H9 (cell line): Measurements from ENCODE around the gene GRK3. TPM values are rescaled to one million over a fixed set of nuclear protein-coding genes. Genes with fewer than 3 reads are reported as not detected.

Source experiments
- DNase-seq: peaks from one replicate; pipeline ENCODE4 v3.0.0-alpha.2; 2017
- H2AFZ ChIP-seq: one replicate; pipeline ENCODE4 v1.6.1; 2013; ENCODE audit warnings: mild to moderate bottlenecking, low read length, control low read depth, moderate library complexity
- H2AK5ac ChIP-seq: 2 replicates; pipeline ENCODE4 v1.6.1; 2013; ENCODE audit warnings: low read length, control low read depth, mixed read lengths; ENCODE audit not compliant: insufficient read length
- H2BK120ac ChIP-seq: one replicate; pipeline ENCODE4 v1.6.1; 2013; ENCODE audit warnings: low read depth, mild to moderate bottlenecking, low read length, control low read depth, inconsistent platforms; ENCODE audit not compliant: poor library complexity, severe bottlenecking
- H2BK12ac ChIP-seq: 2 replicates; pipeline ENCODE4 v1.6.1; 2013; ENCODE audit warnings: low read length, control low read depth, mixed read lengths, low read depth; ENCODE audit not compliant: insufficient read length
- H2BK15ac ChIP-seq: 2 replicates; pipeline ENCODE4 v1.6.1; 2013; ENCODE audit warnings: low read depth, low read length, control low read depth
- H2BK20ac ChIP-seq: one replicate; pipeline ENCODE4 v1.6.1; 2013; ENCODE audit warnings: low read depth, mild to moderate bottlenecking, low read length, control low read depth, inconsistent platforms; ENCODE audit not compliant: poor library complexity, severe bottlenecking
- H2BK5ac ChIP-seq: 2 replicates; pipeline ENCODE4 v1.6.1; 2013; ENCODE audit warnings: low read length, control low read depth, mixed read lengths; ENCODE audit not compliant: insufficient read length
- H3K14ac ChIP-seq: 2 replicates; pipeline ENCODE4 v1.6.1; 2013; ENCODE audit warnings: low read length, control low read depth; ENCODE audit not compliant: insufficient read depth
- H3K18ac ChIP-seq: 2 replicates; pipeline ENCODE4 v1.6.1; 2013; ENCODE audit warnings: low read depth, mild to moderate bottlenecking, mixed read lengths, low read length, control low read depth; ENCODE audit not compliant: insufficient read length
- H3K23ac ChIP-seq: 2 replicates; pipeline ENCODE4 v1.6.1; 2013; ENCODE audit warnings: low read length, control low read depth, mixed read lengths, low read depth; ENCODE audit not compliant: insufficient read length
- H3K23me2 ChIP-seq: 2 replicates; pipeline ENCODE4 v1.6.1; 2013; ENCODE audit warnings: low read depth, mild to moderate bottlenecking, mixed read lengths, low read length, control low read depth; ENCODE audit not compliant: insufficient read length, poor library complexity, severe bottlenecking
- H3K27ac ChIP-seq: 2 replicates; pipeline ENCODE4 v1.5.1; 2013; ENCODE audit warnings: low read length, control low read depth, mixed read lengths, low read depth; ENCODE audit not compliant: insufficient read length
- H3K27me3 ChIP-seq: 2 replicates; pipeline ENCODE4 v1.6.1; 2013; ENCODE audit warnings: low read length, control low read depth, inconsistent platforms; ENCODE audit not compliant: insufficient read depth
- H3K4ac ChIP-seq: 2 replicates; pipeline ENCODE4 v1.6.1; 2013; ENCODE audit warnings: low read depth, mild to moderate bottlenecking, control low read depth, inconsistent platforms, low read length, moderate library complexity
- H3K4me1 ChIP-seq: 2 replicates; pipeline ENCODE4 v1.6.1; 2013; ENCODE audit warnings: low read length, control low read depth, inconsistent platforms; ENCODE audit not compliant: insufficient read depth
- H3K4me2 ChIP-seq: 2 replicates; pipeline ENCODE4 v1.6.1; 2013; ENCODE audit warnings: low read length, control low read depth, mixed read lengths; ENCODE audit not compliant: insufficient read length, insufficient read depth
- H3K56ac ChIP-seq: 2 replicates; pipeline ENCODE4 v1.6.1; 2013; ENCODE audit warnings: low read depth, mild to moderate bottlenecking, mixed read lengths, low read length, control low read depth; ENCODE audit not compliant: insufficient read length
- H3K79me1 ChIP-seq: 2 replicates; pipeline ENCODE4 v1.6.1; 2013; ENCODE audit warnings: low read depth, mild to moderate bottlenecking, moderate library complexity, low read length, control low read depth, inconsistent platforms; ENCODE audit not compliant: insufficient read depth, poor library complexity, severe bottlenecking
- H3K79me2 ChIP-seq: 2 replicates; pipeline ENCODE4 v1.6.1; 2013; ENCODE audit warnings: low read length, control low read depth, inconsistent platforms; ENCODE audit not compliant: insufficient read depth
- H3K9ac ChIP-seq: 2 replicates; pipeline ENCODE4 v1.6.1; 2013; ENCODE audit warnings: low read length, control low read depth, mixed read lengths; ENCODE audit not compliant: insufficient read length; ENCODE audit errors: extremely low read depth
- H3K9me3 ChIP-seq: one replicate; pipeline ENCODE4 v1.6.1; 2013; ENCODE audit warnings: low read depth, low read length, inconsistent platforms; ENCODE audit not compliant: control insufficient read depth
- H3T11ph ChIP-seq: one replicate; pipeline ENCODE4 v1.6.1; 2013; ENCODE audit warnings: mild to moderate bottlenecking, low read length, control low read depth, inconsistent platforms
- H4K20me1 ChIP-seq: one replicate; pipeline ENCODE4 v1.6.1; 2013; ENCODE audit not compliant: control insufficient read depth, insufficient read length, insufficient read depth
- H4K5ac ChIP-seq: 2 replicates; pipeline ENCODE4 v1.6.1; 2013; ENCODE audit warnings: low read depth, mild to moderate bottlenecking, mixed read lengths, low read length, control low read depth; ENCODE audit not compliant: insufficient read length
- H4K8ac ChIP-seq: replicated peaks from 2 replicates; pipeline ENCODE4 v1.6.1; 2013; ENCODE audit warnings: low read length, control low read depth, mixed read lengths, low read depth; ENCODE audit not compliant: insufficient read length
- H4K91ac ChIP-seq: 2 replicates; pipeline ENCODE4 v1.6.1; 2013; ENCODE audit warnings: low read depth, mild to moderate bottlenecking, moderate library complexity, mixed read lengths, low read length, control low read depth; ENCODE audit not compliant: insufficient read length
- H3K27ac Mint-ChIP-seq, 3 experiments: 2 replicates in 2 of 3; 3 replicates in 1 of 3; pipeline ENCODE4 v1.8.0; 2020 to 2021; ENCODE audit warnings: mixed read lengths in 3 of 3, mild to moderate bottlenecking in 1 of 3, moderate library complexity in 1 of 3
- H3K27me3 Mint-ChIP-seq: 2 replicates; pipeline ENCODE4 v1.8.0; 2021; ENCODE audit warnings: low read depth, mild to moderate bottlenecking, moderate library complexity, mixed read lengths
- H3K36me3 Mint-ChIP-seq, 3 experiments: 2 replicates in 2 of 3; 3 replicates in 1 of 3; pipeline ENCODE4 v1.8.0; 2020 to 2021; ENCODE audit warnings: low read depth in 3 of 3, mixed read lengths in 3 of 3; ENCODE audit not compliant: insufficient read depth in 1 of 3
- H3K4me1 Mint-ChIP-seq, 2 experiments: 2 replicates each; pipeline ENCODE4 v1.8.0; 2020; ENCODE audit warnings: mixed read lengths in 2 of 2
- H3K4me3 Mint-ChIP-seq, 2 experiments: 2 replicates in 1 of 2; 3 replicates in 1 of 2; pipeline ENCODE4 v1.8.0; 2020 to 2021; ENCODE audit warnings: mild to moderate bottlenecking in 2 of 2, mixed read lengths in 2 of 2, moderate library complexity in 1 of 2
- H3K9me3 Mint-ChIP-seq, 2 experiments: 2 replicates in 1 of 2; 3 replicates in 1 of 2; pipeline ENCODE4 v1.8.0; 2020; ENCODE audit warnings: mild to moderate bottlenecking in 2 of 2, mixed read lengths in 2 of 2, moderate library complexity in 1 of 2
- CTCF ChIP-seq: fragments of 200-600 bp; sonication (generic); conservative IDR thresholded peaks from 3 replicates; pipeline ENCODE4 v1.8.0; 2021; ENCODE audit warnings: antibody characterized with exemption, mild to moderate bottlenecking
- whole genome bisulfite sequencing: extraction: QIAGEN DNeasy Blood & Tissue Kit; methylation state at CpG from one replicate; pipeline ENCODE4 v1.1.7; 2013; ENCODE audit warnings: missing lambda C conversion rate, low lambda C conversion rate, mixed read lengths; ENCODE audit not compliant: insufficient read length; ENCODE audit errors: extremely low coverage; 5-methylcytosine and 5-hydroxymethylcytosine counted together
- total RNA-seq: library from RNA; stranded (reverse); gene quantifications from 2 replicates; pipeline ENCODE4 v1.2.1, GENCODE V29; 2021

GRK3 gene
- total RNA-seq, 1 experiment from 2014 or later, result 23.9 TPM

GRCh38 chr22:25534724-25535123 lies 29.8 kb upstream of the GRK3 start:
- WGBS, result no CpG with 5 or more reads among the region's 3 CpGs
- Mint-ChIP-seq H3K27me3 (peaks cover 10% of the 10 kb centered on the region), H3K4me3 (no peak overlapping the region), H3K4me1 (no peaks in the 10 kb centered on the region), H3K9me3 (peaks cover 0 to 1% of the 10 kb centered on the region in 2 experiments; a peak in 2 of 5 replicates), H3K36me3 (no peaks in the 10 kb centered on the region), H3K27ac (no peak overlapping the region)
- Histone ChIP-seq H2AFZ (no peak overlapping the region), H3K56ac (no peak overlapping the region), H3K23ac (no peak overlapping the region), H2BK20ac (no peak overlapping the region), H3K79me2 (no peaks in the 10 kb centered on the region), H3T11ph (no peak overlapping the region), H3K23me2 (no peaks in the 10 kb centered on the region), H3K18ac (no peak overlapping the region), H2AK5ac (no peak overlapping the region), H3K9me3 (no peaks in the 10 kb centered on the region), H3K9ac (no peak overlapping the region), H3K27ac (no peak overlapping the region), H4K91ac (no peak overlapping the region), H4K20me1 (no peaks in the 10 kb centered on the region), H2BK5ac (no peak overlapping the region), H3K4me2 (no peak overlapping the region), H4K8ac (no peak overlapping the region), H3K14ac (no peak overlapping the region), H3K27me3 (no peaks in the 10 kb centered on the region), H3K79me1 (no peaks in the 10 kb centered on the region), H2BK120ac (no peak overlapping the region), H2BK12ac (no peak overlapping the region), H3K4ac (no peak overlapping the region), H3K4me1 (no peaks in the 10 kb centered on the region), H4K5ac (no peak overlapping the region), H2BK15ac (no peak overlapping the region)
- peak; percentile 23; the same call in 1 of the 3 replicates for TF ChIP-seq CTCF
- no peak for DNase-seq
